PC-3 (cell line): ENCODE data around the gene CHN1.

ENCODE experiments used
- CTCF ChIP-seq: fragments of 300-600 bp; sonication (generic); conservative IDR thresholded peaks from 2 replicates; pipeline ENCODE4 v1.5.1; 2017; ENCODE audit warnings: antibody characterized with exemption, low read depth, mild to moderate bottlenecking, low read length
- EZH2 ChIP-seq: fragments of 300-600 bp; sonication (generic); IDR thresholded peaks from one replicate; pipeline ENCODE4 v1.6.1; 2017; ENCODE audit warnings: antibody characterized with exemption, mild to moderate bottlenecking, low read length; ENCODE audit not compliant: unreplicated experiment

- TF ChIP-seq CTCF (no peak), EZH2 (no peak)
Measured at GRCh38 chr2:174779361-174779928, 225.7 kb downstream of the CHN1 start.
